Lower lobe of right lung (tissue), 2 donors: ENCODE data around the gene TMCC2. TPM values are rescaled to one million over a fixed set of nuclear protein-coding genes. Genes with fewer than 3 reads are reported as not detected.
A peak's percentile ranks its signal among the peaks of the same experiment; 100 is the strongest.

ENCODE experiments used
- ATAC-seq, 2 donors: fragments of 200-7000 bp; cut with Tn5 transposase; one replicate each; pipeline ENCODE4 v1.9.1; 2020 to 2022; ENCODE audit warnings: mild to moderate bottlenecking in 2 of 2, moderate library complexity in 2 of 2
- DNase-seq: peaks from one replicate; pipeline ENCODE4 v3.0.0-alpha.2; 2020
- H3K27ac ChIP-seq: fragments of 200-600 bp; one replicate; pipeline ENCODE4 v1.8.0; 2022
- H3K27me3 ChIP-seq: fragments of 200-600 bp; one replicate; pipeline ENCODE4 v1.8.0; 2022; ENCODE audit warnings: low read depth
- H3K36me3 ChIP-seq: fragments of 200-600 bp; one replicate; pipeline ENCODE4 v1.8.0; 2022; ENCODE audit warnings: mild to moderate bottlenecking
- H3K4me1 ChIP-seq: fragments of 200-600 bp; one replicate; pipeline ENCODE4 v1.8.0; 2022
- H3K4me3 ChIP-seq: fragments of 200-600 bp; one replicate; pipeline ENCODE4 v1.8.0; 2022; ENCODE audit warnings: mild to moderate bottlenecking
- H3K9me3 ChIP-seq: fragments of 200-600 bp; one replicate; pipeline ENCODE4 v1.8.0; 2022
- CTCF ChIP-seq: fragments of 200-600 bp; IDR thresholded peaks from one replicate; pipeline ENCODE4 v1.8.0; 2022; ENCODE audit warnings: antibody characterized with exemption, mild to moderate bottlenecking
- intact Hi-C: fragments of 100-400 bp; cut with DNase I; formaldehyde crosslinking; loops from one replicate; pipeline ENCODE4 v1.11.0; 2022
- total RNA-seq: library from RNA; stranded (reverse); fragmentation: NEBNext Ultra II Directional; extraction: Animal tissue kit (Norgen Biotek cat#: 25700); gene quantifications from one replicate; pipeline ENCODE4 v1.2.1, GENCODE V29; 2021
- donor health status: DM: no; HTN: yes; CAD: no; lungs with severe emphysema.

Gene TMCC2
- total RNA-seq, 1 donor from 2014 or later, result 3.0 TPM

GRCh38 chr1:205241366-205242030, 13.8 kb downstream of the TMCC2 start:
- H3K27ac ChIP-seq, result no peak overlapping the region
- no peaks in the 10 kb centered on the region for H3K9me3 ChIP-seq
- H3K4me3 ChIP-seq, result no peak overlapping the region
- H3K4me1 ChIP-seq, result peaks cover 19% of the 10 kb centered on the region
- ATAC-seq, result peak in 1 of 2 donors; percentile 9
- no peak for DNase-seq
- intact Hi-C loops, result no loop called here
- TF ChIP-seq CTCF, result no peak
- no peaks in the 10 kb centered on the region for H3K36me3 ChIP-seq
- no peaks in the 10 kb centered on the region for H3K27me3 ChIP-seq

- no peaks in the 10 kb centered on the region for H3K36me3 ChIP-seq
- ATAC-seq (no peak), DNase-seq (no peak)
- H3K27me3 ChIP-seq, result no peaks in the 10 kb centered on the region
- H3K4me1 ChIP-seq, result peaks cover 24% of the 10 kb centered on the region
- H3K9me3 ChIP-seq, result no peaks in the 10 kb centered on the region
- intact Hi-C loops, result no loop called here
- no peak overlapping the region for H3K4me3 ChIP-seq
- no peak overlapping the region for H3K27ac ChIP-seq
- no peak for TF ChIP-seq CTCF
Measured at GRCh38 chr1:205243350-205244191, 15.8 kb downstream of the TMCC2 start.

DNA sequence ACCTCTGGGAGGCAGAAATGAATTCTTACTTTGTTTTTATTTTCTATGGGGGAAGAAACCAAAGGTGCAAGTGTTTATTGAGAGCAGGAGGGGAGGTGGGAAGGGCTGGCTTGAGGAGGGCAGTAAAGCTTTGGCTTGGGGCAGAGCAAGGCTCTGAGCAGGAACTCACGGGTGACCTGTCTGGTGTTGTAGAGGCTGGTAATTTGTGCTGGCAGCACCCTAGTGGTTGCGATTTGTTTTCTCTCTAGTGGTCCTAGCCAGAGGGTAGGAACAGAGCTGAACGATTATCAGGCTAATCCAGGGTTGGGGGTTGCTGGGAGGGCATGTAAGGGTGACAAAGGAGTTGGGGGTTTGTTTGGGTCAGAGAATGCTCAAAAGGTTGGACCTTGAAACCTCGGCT, 16.6 kb downstream of the TMCC2 start:
- Histone ChIP-seq H3K27me3 (no peaks in the 10 kb centered on the region), H3K4me1 (peaks cover 32% of the 10 kb centered on the region), H3K9me3 (no peaks in the 10 kb centered on the region), H3K36me3 (no peaks in the 10 kb centered on the region), H3K27ac (no peak overlapping the region), H3K4me3 (no peak overlapping the region)
- DNase-seq (no peak), ATAC-seq (no peak)
- no peak for TF ChIP-seq CTCF
- intact Hi-C loops, result no loop called here

DNA sequence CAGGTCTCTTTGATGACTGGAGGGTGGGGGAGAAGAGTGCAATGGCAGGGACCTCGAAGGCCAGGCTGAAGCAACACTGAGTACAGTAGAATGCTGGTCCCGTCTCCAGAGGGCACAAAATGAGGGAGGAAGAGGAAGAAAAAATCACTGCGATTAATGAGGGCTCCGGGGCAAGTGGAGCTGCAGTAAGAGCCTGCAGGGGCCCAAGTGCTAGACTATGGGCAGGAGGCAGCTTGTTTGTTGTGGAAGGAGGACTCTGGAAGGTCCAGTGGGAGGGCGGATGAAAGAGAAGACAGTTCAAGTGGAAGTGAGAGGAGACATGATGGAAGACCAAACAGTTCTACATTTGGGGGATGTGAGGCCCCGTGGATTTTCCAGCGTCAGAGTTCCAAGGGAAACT, 17.4 kb downstream of the TMCC2 start:
- no peak for TF ChIP-seq CTCF
- Histone ChIP-seq H3K9me3 (no peaks in the 10 kb centered on the region), H3K4me3 (no peak overlapping the region), H3K27me3 (no peaks in the 10 kb centered on the region), H3K4me1 (peaks cover 39% of the 10 kb centered on the region), H3K36me3 (no peaks in the 10 kb centered on the region), H3K27ac (no peak overlapping the region)
- intact Hi-C loops, result no loop called here
- DNase-seq (no peak), ATAC-seq (no peak)

GRCh38 chr1:205246351-205247119, 18.8 kb downstream of the TMCC2 start:
- Histone ChIP-seq H3K36me3 (no peaks in the 10 kb centered on the region), H3K4me1 (peaks cover 39% of the 10 kb centered on the region), H3K4me3 (no peak overlapping the region), H3K9me3 (no peaks in the 10 kb centered on the region), H3K27ac (no peak overlapping the region), H3K27me3 (no peaks in the 10 kb centered on the region)
- no peak for DNase-seq
- no peak for TF ChIP-seq CTCF
- ATAC-seq, result no peak
- intact Hi-C loops, result no loop called here
